HFFc6 (cell line): Measurements from ENCODE around the gene BRMS1. TPM values are rescaled to one million over a fixed set of nuclear protein-coding genes. Genes with fewer than 3 reads are reported as not detected.

Source experiments
- DNase-seq: peaks from one replicate; pipeline ENCODE4 v3.0.0-alpha.2; 2018
- H3K27ac Mint-ChIP-seq: 2 replicates; pipeline ENCODE4 v1.8.0; 2020; ENCODE audit warnings: mild to moderate bottlenecking, mixed read lengths
- H3K27me3 Mint-ChIP-seq: 2 replicates; pipeline ENCODE4 v1.8.0; 2021; ENCODE audit warnings: mild to moderate bottlenecking, moderate library complexity, mixed read lengths; ENCODE audit not compliant: insufficient read depth
- H3K36me3 Mint-ChIP-seq: 2 replicates; pipeline ENCODE4 v1.8.0; 2021; ENCODE audit warnings: low read depth, mixed read lengths
- H3K4me1 Mint-ChIP-seq: 2 replicates; pipeline ENCODE4 v1.8.0; 2020; ENCODE audit warnings: low read depth, mixed read lengths
- H3K4me3 Mint-ChIP-seq: 2 replicates; pipeline ENCODE4 v1.8.0; 2020; ENCODE audit warnings: mild to moderate bottlenecking, moderate library complexity, mixed read lengths
- H3K9me3 Mint-ChIP-seq: 2 replicates; pipeline ENCODE4 v1.8.0; 2020; ENCODE audit warnings: mild to moderate bottlenecking, mixed read lengths
- CTCF ChIP-seq: fragments of 200-600 bp; sonication (generic); IDR thresholded peaks from 2 replicates; pipeline ENCODE4 v1.5.0; 2021; ENCODE audit warnings: antibody characterized with exemption, mild to moderate bottlenecking
- total RNA-seq, 6 experiments: library from RNA; stranded (reverse); fragmentation: NEBNext Ultra II Directional; extraction: Animal tissue kit (Norgen Biotek cat#: 25700); gene quantifications; 2 replicates in 1 of 6; 3 replicates in 5 of 6; pipeline ENCODE4 v1.2.3, GENCODE V29; 2021

The BRMS1 gene
- total RNA-seq, 6 experiments from 2014 or later: 41.2 to 66.6 (median 61.2) TPM

DNA sequence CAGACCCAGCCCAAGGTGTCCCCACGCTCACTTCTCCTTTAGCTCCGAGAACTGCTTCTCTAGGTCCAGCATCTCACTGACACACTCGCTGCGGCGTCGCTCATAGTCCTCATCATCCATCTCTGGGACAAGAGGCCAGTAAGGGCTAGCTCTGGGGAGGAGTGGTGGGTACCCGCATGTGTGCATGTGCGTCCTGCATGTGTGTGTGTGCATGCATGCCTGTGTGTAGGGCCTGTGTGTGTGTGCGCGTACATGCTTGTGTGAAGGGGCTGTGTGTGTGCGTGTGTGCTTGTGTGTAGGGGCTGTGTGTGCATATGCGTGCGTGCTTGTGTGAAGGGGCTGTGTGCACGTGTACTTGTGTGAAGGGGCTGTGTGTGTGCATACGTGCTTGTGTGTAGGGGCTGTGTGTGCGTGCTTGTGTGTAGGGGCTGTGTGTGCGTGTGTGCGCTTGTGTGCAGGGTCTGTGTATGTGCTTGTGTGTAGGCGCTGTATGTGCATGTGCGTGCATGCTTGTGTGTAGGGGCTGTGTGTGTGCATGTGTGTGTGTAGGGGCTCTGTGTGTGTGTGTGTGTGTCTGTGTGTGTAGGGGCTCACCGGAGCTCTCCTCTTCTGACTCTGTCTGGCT, 3.3 kb downstream of the BRMS1 start:
- H3K36me3 Mint-ChIP-seq: peaks cover 27% of the 10 kb centered on the region
- TF ChIP-seq CTCF: no peak
- H3K4me1 Mint-ChIP-seq: peaks cover 71% of the 10 kb centered on the region
- H3K4me3 Mint-ChIP-seq: no peak overlapping the region; the same call in 1 of the 2 replicates
- no peak for DNase-seq
- H3K27me3 Mint-ChIP-seq: peaks cover 8% of the 10 kb centered on the region
- H3K27ac Mint-ChIP-seq: peak overlapping the region; percentile 95; the same call in 1 of the 2 replicates
- H3K9me3 Mint-ChIP-seq: no peaks in the 10 kb centered on the region

DNA sequence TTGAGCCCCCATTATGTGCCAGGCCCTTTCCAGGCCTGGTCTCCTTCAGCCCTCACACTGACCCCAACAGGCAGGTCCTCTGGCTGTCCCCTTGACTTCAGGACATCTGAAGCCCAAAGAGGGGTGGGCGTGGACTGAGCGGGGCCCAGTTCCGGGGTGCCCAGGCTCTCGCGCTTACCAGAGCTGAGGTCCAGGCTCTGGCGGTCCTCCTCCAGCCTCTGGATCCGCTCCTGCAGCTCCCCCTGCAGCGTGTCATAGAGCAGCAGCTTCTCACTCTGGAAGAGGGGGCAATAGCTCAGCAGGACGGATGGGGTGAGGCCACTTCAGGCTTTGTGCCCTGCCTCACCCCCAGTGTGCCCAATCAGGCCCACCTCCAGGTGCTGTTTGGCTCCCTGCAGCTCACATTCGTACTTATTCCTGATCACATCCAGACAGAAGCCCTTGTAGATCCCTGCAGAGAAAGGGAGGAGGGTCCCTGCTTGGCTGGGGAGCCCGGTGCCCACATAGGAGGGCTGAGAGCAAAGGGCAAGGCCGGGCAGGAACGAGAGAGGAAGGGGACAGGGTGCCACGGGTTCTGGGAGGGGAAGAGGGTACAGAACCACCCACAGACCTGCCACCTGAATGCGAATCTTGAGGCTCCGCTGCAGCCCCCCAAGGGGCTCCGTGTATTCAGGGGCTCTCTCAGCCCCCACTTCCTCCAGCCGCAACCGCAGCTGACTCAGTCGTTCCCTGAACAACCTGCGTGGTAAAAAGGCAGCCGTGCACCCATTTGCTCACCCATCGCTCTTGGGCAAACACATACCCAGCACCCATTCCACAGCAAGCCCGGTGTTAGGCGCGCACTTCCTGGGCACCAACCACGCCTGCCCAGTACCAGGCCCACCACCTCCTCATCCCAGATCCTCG, 4.1 kb downstream of the BRMS1 start:
- no peak for TF ChIP-seq CTCF
- no peak for DNase-seq

GRCh38 chr11:66339686-66340483, 5.0 kb downstream of the BRMS1 start:
- Mint-ChIP-seq H3K4me3 (no peak overlapping the region), H3K27me3 (peaks cover 12% of the 10 kb centered on the region), H3K9me3 (no peaks in the 10 kb centered on the region), H3K27ac (peak overlapping the region; percentile 66), H3K4me1 (peaks cover 64% of the 10 kb centered on the region), H3K36me3 (peaks cover 34% of the 10 kb centered on the region)
- no peak for DNase-seq
- no peak for TF ChIP-seq CTCF

More for the DNA sequence above, 4.1 kb downstream of the BRMS1 start:
- Mint-ChIP-seq H3K27me3 (peaks cover 12% of the 10 kb centered on the region), H3K27ac (peak overlapping the region; percentile 48; the same call in 1 of the 2 replicates), H3K4me3 (no peak overlapping the region), H3K4me1 (peaks cover 73% of the 10 kb centered on the region), H3K9me3 (no peaks in the 10 kb centered on the region), H3K36me3 (peaks cover 27% of the 10 kb centered on the region)

DNA sequence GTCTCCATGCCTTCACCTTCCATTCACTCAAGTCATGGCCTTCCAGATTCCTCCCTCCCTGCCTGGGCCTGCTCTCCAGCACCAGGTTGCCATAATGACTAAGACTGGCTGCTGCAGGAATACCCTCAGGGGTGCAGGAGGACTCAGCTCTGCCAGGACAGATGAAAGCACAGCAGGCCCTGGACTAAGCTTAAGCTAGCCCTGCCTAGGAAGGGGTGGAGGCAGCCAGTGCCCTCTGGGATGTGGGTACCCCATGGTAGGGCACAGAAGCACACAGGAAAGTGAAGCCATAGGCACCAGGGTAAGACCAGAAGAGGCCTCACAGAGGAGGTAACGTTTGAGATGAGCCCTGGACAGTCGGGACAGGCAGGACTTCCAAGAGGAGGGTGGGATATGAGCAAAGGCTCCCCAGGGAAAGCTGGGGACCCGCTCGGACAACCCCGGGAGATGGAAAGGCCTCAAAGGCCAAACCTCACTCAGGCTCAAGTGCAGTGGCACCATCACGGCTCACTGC, 5.7 kb downstream of the BRMS1 start:
- DNase-seq: peak; percentile 56
- Mint-ChIP-seq H3K9me3 (no peaks in the 10 kb centered on the region), H3K4me1 (peaks cover 60% of the 10 kb centered on the region), H3K36me3 (peaks cover 34% of the 10 kb centered on the region), H3K27me3 (peaks cover 13% of the 10 kb centered on the region), H3K27ac (peak overlapping the region; percentile 66), H3K4me3 (peak overlapping the region; percentile 18; the same call in 1 of the 2 replicates)
- no peak for TF ChIP-seq CTCF
